KOPT-K1 (cell line): ENCODE results near the gene FPGS.

ENCODE experiments used
- H3K27ac ChIP-seq: fragments of 200-600 bp; sonication (generic); 2 replicates; pipeline ENCODE4 v1.5.1; 2016; ENCODE audit warnings: antibody characterized with exemption, mild to moderate bottlenecking, low read depth, low read length; ENCODE audit not compliant: poor library complexity, severe bottlenecking
- H3K36me3 ChIP-seq: fragments of 200-600 bp; sonication (generic); 2 replicates; pipeline ENCODE4 v1.5.1; 2017; ENCODE audit warnings: antibody characterized with exemption, mild to moderate bottlenecking, low read length, moderate library complexity; ENCODE audit not compliant: insufficient read depth
- H3K9me3 ChIP-seq: fragments of 200-600 bp; sonication (generic); 2 replicates; pipeline ENCODE4 v1.5.1; 2017; ENCODE audit warnings: antibody characterized with exemption, low read length, mild to moderate bottlenecking; ENCODE audit not compliant: insufficient read depth, poor library complexity, severe bottlenecking

Gene FPGS

DNA sequence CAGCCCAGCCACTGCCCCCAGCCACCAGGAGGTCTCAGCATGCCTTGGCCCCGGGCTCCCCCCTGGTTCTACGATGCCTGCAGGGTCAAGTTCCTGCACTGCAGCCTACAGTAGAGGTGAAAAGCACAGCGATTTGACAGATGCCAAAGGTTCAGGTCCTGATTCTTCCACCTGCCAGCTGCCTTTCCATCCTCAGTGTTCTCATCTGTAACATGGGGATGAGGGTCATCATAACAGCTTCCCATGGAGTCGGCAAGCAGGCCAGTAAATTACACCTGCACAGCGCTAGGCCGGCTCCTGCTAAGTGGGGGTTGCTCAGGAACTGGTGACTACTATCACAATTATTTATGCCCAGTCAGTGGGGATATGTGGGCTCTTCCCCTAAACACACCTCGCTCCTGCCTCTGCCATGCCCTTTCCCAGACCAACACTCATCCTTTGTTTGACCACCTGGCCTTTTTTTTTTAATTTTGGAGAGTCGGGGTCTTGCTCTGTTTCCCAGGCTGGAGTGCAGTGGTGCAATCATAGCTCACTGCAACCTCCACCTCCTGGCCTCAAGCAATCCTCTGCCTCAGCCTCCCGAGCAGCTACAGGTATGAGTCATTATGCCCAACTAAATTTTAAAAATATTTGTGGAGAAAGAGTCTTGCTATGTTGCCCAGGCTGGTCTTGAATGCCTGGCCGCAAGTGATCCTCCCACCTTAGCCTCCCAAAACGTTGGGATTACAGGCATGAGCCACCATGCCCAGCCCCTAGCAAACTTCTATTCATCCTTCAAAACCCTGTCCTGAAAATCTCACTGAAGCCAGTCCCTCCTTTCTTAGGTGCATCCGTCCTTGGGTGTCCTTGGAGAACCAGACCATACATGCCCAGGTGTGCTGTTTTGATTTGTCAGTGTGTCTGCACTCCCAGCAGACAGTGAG is 45.4 kb downstream of the FPGS start:
- H3K36me3 ChIP-seq = no peaks in the 10 kb centered on the region
- H3K9me3 ChIP-seq = peaks cover 14% of the 10 kb centered on the region
- no peak overlapping the region for H3K27ac ChIP-seq

DNA sequence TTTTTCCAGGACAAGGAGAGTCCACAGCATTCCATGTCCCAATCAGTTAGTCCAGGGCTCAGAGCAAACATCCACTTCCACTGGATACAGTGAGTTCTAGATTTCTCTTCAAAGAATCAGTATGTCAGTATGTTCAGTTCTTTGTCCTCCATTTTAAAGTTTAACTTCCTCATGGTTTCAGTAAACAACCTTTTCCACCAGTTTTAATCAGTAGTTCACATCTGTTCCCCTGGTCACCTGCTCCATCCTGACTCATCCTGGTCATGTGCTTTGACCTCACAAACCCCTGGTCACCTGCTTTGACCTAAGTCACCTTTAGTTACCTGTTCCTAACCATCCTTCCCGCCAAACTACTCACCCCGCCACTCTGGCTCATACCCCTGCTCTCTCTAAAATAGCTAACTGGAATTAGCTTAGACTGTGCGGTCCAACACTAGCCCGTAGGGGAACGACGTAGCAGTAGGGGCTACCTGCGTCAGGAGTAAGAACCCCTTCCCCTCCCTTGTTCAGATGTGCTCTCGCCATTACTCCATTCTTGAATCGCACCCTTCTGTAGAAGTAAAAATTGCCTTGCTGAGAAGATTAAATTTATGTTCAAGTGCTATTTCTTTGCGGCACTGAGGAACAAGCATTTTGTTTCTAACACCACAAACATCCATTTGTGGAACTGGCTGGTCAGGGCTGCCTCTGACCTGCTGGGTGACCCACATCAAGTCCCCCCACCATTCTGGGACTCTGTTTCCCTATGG is 46.2 kb downstream of the FPGS start:
- H3K36me3 ChIP-seq = no peaks in the 10 kb centered on the region
- no peak overlapping the region for H3K27ac ChIP-seq
- peaks cover 14% of the 10 kb centered on the region for H3K9me3 ChIP-seq

DNA sequence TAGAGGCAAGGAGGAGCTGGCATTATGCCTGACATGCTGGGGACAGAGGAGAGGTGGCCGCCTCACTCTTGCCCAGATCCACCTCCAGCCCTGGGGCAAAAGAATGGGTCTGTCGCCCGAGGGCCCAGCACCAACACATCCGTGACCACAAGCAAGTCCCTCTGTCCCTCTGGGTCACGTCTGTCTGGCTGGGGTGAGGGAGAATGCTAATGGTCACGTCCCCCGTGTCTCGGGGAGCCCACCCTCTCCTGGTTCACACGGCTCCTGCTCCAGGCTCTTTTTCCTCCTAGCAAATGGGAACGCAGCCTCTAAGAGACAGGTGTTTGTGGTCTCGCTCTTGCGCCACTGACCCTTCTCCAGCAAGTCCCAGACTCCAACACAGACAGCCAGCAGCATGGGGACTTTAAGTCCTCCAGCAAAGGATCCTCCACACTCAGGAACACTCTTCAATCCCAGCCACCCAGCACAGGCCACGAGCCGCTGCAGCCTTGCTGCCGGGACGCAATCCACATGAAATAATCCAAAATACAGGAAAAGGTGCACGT is 47.7 kb downstream of the FPGS start:
- peaks cover 14% of the 10 kb centered on the region for H3K9me3 ChIP-seq
- H3K36me3 ChIP-seq = no peaks in the 10 kb centered on the region
- no peak overlapping the region for H3K27ac ChIP-seq

DNA sequence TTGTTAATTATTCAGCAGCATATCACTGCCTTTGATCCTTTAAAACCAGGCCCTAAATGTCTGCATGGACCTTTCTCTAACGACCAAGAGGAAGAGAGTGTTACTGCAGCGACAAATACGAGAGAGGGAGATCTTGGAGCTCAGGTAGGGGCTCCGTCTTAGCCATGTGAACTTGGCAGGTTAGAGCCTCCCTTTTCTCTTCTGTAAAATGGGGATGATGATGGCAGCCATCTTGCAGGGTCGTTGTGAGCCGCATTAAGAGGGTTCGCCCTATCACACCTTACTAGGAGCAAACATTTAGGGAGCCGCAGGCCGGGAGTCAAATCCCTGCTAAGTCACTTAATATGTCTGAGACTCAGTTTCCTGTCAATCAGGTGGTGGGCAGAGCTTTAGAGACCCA is 50.1 kb downstream of the FPGS start:
- H3K27ac ChIP-seq = no peak overlapping the region
- H3K36me3 ChIP-seq = no peaks in the 10 kb centered on the region
- H3K9me3 ChIP-seq = peaks cover 14% of the 10 kb centered on the region

DNA sequence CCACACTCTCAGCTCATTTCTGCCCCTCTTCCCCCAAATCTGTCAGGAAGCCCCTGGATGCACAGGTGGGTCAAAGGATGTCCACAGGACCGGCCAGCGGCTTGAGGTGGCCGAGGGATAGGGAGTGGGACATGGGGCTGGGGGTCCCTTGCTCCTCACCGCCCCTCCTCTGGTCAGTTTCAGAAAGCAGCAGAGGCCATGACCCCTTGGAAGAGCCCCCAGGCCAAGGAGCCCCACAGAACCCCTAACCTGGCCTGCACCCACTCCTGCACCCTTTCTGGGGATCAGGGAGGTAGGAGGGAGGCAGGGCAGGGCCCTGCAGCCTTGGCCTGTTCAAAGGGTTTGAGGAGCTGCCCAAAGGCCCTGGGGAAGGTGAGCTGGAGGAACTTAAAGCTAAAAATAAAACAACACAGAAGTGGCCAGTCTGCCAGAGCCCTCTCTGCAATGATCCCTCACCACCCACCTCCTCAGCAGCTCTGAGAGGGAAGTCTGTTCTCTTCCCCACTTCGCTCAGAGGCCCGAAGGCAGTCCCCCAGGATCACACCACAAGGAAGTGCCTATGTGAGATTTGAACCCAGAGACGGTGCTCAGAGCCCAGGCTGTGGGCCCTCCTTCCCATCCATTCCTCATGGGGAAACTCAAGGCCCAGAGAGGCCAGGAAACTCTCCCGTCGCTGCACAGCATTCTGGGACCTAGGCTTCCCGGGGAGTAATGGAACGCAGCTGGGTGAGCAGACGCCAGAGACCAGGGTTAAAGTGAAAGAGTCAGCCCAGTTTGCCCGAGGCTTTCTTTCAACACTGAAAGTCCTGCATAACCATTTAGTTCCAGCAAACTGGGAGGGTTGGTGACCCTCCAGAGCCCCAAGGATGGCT is 50.9 kb downstream of the FPGS start:
- Histone ChIP-seq H3K27ac (no peak overlapping the region), H3K9me3 (peaks cover 14% of the 10 kb centered on the region), H3K36me3 (no peaks in the 10 kb centered on the region)

DNA sequence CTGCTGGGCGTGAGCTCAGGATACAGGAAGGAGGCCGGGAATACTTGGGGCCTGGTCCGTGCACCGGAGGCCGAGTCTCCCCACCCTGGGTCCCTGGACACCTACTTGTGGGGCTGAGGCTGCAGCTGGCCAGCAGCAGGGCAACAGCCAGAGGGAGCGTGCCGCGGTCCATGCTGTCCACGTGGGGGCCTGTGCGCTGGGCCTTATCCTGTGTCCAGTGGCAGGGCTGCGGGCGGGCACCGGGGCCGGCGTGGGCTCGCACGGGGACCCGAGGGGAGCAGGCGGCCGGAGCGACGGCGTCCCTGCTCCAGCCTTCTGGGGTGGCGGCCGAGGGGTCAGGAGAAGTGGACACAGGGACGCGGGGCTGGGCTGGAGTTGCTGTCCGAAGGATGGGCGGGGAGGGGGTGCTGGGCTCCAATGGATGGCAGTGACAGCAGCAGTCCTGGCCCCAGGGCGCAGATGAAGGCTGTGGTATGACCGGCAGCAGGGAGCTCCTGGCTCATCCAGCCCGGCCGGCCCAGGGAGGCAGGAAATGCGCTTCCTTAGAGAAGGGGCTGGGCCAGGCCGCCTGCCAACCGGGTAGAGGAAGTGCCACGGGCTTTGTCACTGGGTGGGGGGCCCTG is 51.6 kb downstream of the FPGS start, which contains the start of gene ENG:
ENG (minus strand) TSS at position 475 of the 623 bp plus-strand sequence; CDS start at position 172, 303 bp downstream.
- no peak within 1 kb of the TSS for H3K27ac ChIP-seq
- H3K36me3 ChIP-seq = no peaks in the 10 kb centered on the region
- peaks cover 8% of the 10 kb centered on the region for H3K9me3 ChIP-seq

DNA sequence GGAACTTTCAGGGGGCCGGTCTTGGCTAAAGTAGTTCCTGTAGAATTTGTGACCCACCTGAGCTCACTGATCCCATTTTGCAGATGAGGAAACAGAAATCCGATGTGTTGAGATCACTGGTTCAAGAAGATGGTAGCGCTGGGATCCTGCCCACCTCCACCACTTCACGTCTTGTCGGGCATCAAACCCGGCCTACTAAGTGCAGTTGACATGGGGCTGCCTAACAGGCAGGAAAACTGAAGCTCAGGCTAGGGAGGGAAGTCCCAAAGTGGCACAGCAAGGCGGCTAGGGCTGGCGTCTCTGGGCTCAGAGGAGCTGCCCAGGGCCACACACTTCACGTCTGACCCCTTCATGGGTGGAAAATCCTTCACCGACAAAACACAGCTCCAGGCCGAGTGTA is 52.3 kb downstream of the FPGS start:
- Histone ChIP-seq H3K27ac (no peak overlapping the region), H3K36me3 (no peaks in the 10 kb centered on the region), H3K9me3 (peaks cover 1% of the 10 kb centered on the region)

DNA sequence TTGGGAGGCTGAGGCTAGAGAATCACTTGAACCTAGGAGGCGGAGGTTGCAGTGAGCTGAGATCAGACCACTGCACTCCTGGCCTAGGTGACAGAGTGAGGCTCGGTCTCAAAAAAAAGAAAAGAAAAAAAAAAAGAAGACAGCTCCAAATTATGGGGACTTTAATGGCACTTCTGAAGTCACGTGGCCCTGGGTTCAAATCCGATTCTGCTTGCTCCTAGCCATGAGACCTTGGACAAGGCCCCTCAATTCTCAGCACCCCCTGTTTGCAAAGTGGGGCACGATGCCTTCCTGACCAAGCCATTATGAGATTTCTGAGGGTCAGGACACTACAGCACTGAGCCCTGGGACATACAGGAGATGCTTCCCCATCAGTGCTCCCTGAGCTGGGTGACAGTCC is 52.8 kb downstream of the FPGS start:
- Histone ChIP-seq H3K27ac (no peak overlapping the region), H3K36me3 (no peaks in the 10 kb centered on the region), H3K9me3 (no peaks in the 10 kb centered on the region)

DNA sequence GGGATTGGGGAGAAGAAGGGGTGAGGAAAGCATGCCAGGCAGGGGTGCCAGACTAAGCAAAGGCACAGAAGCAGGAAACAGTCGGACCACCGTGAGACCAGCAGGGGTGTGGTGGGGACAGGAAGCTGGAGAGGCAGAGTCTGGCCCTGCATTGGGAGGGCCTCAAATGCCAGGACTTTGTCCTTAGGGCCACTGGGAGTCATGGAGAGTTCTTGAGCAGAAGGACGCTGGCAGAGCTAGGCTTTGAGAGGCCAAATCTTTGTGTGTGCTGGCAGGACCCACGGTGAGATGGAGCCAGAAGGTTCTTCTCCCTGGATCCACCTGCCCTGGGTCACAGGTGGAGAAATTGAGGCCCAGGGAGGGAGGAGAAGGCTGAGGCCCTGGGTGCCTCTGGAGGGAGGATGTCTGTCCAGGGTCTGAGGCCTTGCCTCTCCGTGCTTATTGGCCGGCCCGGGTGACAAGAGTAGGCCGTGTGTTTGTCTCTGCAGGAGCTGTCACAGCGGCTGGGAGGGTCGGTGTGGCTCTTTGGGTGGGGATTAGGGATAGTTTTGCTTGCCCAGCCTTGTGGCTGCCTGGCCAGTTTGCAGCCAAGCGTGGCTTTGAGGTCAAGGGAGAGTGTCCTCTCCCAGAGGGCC is 53.5 kb downstream of the FPGS start:
- no peaks in the 10 kb centered on the region for H3K9me3 ChIP-seq
- H3K27ac ChIP-seq = no peak overlapping the region
- H3K36me3 ChIP-seq = no peaks in the 10 kb centered on the region

DNA sequence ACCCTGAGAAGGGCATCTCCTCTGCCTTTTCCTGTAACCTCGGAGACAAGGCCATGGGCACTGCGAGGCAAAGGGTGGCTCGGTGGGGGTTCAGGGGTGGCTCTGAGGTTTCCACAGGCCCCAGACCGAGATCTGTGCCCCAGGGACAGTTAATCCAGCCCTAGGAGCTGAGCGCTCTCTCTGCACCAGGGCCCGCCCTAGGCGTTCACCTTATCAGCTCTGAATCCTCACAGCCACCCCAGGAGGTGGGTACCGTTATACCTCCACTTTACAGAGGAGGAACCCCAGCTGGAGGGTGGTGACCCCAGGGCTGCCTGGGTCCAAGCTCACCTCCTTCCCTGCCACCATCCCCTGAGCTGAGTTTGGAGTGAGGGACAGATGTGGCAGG is 54.0 kb downstream of the FPGS start:
- H3K27ac ChIP-seq = no peak overlapping the region
- no peaks in the 10 kb centered on the region for H3K9me3 ChIP-seq
- H3K36me3 ChIP-seq = no peaks in the 10 kb centered on the region

DNA sequence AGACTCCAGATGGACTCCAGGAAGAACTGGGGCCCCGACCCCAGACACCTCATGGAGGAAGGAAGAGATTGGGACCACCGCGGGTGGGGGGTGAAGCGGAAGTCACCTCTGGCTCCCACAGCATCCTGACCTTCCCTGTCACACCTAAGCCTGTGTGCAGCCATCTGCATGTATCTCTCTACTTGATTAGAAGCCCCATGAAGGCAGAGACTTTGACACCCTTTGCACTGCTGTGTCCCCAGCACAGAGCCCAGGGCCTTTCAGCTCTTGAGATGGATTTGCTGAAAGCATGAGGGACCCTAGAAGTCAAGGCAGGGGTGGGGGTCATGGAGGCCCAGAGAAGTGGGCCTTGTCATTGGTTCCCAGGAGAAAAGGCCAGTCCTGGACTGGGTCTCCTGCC is 54.6 kb downstream of the FPGS start:
- no peak overlapping the region for H3K27ac ChIP-seq
- H3K36me3 ChIP-seq = no peaks in the 10 kb centered on the region
- H3K9me3 ChIP-seq = no peaks in the 10 kb centered on the region

DNA sequence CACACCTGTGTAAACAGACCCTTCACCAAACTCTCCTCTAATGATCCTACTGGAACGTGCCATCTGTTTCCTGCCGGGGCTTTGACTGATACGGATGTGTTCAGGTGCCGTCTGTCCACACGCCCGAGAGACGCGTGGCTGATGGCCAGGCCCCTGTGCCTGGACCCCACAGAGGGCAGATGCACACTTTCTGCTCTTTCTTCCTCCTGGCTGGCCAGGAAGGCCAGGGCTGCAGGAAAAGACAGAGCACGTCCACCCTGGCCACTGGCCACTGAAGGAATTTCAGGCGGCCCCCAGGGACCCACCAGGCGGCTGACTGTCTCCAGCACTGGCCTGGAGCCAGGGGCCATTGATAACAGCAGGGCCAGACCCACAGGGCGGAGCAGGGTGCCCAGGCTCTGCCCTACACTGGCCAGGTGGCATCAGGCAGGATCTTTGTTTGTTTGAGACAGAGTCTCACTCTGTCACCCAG is 55.4 kb downstream of the FPGS start:
- Histone ChIP-seq H3K9me3 (no peaks in the 10 kb centered on the region), H3K27ac (no peak overlapping the region), H3K36me3 (no peaks in the 10 kb centered on the region)

DNA sequence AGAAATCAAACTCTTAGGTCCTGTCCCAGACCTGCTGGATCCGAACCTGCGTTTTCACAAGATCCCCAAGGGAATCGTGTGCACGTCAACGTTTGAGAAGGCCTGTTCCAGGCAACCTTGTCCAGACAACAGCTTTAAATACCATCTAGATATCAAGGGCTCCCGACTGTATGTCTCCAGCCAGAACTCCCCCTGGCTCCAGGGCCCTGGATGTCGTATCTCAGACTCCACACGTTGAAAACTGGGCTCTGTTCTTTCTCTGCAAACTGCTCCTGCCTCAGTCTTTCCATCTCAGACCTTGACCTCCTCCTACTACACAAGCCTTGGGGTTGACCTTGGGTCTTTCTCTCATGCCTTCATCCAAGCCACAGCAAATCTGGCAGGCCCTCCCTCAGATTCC is 57.6 kb downstream of the FPGS start:
- Histone ChIP-seq H3K27ac (no peak overlapping the region), H3K9me3 (no peaks in the 10 kb centered on the region), H3K36me3 (no peaks in the 10 kb centered on the region)

DNA sequence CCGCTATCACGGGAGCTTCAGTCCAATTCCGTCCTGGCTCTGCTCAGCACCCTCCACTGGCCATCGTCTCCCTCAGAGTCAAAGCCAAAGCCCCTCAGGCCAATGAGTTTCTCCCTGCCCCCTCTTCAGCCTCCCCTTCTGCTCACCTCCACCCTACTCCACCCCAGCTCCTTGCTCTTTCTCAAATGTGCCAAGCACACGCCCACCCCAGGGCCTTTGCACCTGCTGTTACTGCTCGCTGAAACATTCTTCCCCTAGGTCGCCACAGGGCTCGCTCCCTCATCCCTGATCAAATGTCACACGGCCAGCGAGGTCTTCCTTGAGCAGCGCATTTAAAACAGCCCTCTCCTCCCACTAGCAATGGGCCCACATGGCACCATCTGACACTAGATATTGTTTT is 58.1 kb downstream of the FPGS start:
- H3K9me3 ChIP-seq = no peaks in the 10 kb centered on the region
- H3K27ac ChIP-seq = no peak overlapping the region
- H3K36me3 ChIP-seq = no peaks in the 10 kb centered on the region
